GM19397 (cell line): ENCODE measurements around the gene BBOX1.
"Not testable (repeated sequence)": the region's sequence is repeated elsewhere in the genome, so short reads cannot be mapped to it uniquely, and the experiment has no call there.

Experiments
- ATAC-seq: cut with Tn5 transposase; IDR thresholded peaks from one replicate; pipeline ENCODE4 v1.9.1; 2021; ENCODE audit warnings: mild to moderate bottlenecking, moderate library complexity; ENCODE audit not compliant: unreplicated experiment

Gene BBOX1

DNA sequence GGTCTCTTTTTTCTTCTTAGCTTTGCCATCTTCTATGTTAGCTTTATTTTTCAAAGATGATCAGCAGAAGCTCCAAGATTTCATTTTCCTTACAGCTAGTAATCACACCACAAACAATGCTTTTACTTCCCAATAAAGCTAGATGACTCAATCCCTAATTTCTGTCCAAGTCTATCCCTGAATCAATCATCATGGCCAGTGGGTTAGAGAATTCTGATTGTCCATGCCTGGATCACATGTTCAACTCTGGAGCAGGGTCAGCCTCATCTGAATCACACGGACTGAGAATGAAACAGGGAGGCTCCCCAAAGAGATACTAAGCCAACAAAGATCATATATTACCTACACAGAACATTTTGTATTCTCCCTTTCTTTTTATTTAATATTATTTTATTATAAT, 79.6 kb downstream of the BBOX1 start:
- ATAC-seq = no peak

DNA sequence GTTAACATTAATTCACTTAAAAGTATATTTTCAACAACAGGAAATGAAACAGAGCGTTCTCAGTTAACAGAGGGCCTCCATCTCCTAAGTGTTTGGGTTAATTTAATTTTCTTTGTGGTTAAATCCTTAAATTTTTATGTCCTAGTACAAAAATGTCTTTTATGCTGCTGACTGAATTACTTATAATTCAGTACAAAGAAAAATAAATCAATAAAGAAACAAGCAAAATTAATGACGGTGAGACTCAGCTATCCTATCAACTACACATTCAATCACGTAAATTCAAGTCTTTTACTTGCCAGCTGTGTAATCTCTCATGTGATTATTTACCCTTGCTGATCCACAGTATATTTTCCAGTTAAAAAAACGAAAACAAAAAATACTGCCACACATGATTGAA, 81.4 kb downstream of the BBOX1 start:
- no peak for ATAC-seq

DNA sequence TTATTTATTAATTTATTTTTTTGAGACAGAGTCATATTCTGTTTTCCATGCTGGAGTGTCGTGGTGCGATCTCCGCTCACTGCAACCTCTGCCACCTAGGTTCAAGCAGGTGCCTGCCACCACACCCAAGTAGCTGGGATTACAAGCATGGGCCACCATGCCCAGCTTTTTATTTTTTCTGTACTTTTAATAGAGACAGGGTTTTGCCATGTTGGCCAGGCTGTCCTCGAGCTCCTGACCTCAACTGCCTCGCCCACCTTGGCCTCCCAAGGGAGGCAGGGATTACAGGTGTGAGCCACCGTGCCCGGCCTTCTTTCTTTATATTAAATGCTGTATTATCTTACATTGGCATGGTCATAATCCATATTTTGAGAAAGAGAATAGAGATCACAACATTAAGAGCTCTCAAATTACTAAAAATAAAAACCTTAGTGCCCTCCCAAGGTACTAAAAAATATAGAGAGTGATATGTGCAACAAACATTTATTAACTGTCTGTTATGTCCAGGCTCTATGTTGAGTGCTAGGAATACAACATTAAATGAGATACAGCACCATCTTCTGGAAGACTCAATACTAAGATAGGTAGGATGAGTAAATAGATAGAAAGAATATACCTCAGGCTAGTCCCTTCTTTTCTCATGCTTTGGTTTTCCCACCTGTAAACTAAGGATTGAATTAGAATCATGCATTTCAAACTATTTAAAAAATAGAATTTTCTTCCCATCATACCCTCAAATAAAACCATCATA, 84.1 kb downstream of the BBOX1 start:
- no peak for ATAC-seq

GRCh38 chr11:27129686-27130085, 89.1 kb downstream of the BBOX1 start:
- ATAC-seq = no peak

DNA sequence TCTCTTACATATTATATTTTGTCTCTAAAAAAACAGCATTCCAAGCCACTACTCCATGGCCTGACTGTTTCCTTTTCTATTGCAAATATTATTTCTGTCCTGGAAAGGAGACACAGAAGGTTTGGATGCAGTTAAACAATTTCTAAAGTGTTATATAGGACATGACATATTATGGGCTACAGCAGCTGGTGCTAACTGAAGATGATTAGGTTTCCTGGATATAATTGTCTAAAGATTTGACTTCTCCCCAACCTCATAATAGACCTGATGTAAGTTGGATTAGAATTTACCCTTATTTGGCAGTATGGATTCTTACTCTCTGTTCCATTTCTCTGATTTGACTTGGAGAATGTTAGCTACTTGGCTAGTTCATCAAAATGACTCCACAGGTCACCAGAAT, 90.2 kb downstream of the BBOX1 start:
- ATAC-seq = no peak

DNA sequence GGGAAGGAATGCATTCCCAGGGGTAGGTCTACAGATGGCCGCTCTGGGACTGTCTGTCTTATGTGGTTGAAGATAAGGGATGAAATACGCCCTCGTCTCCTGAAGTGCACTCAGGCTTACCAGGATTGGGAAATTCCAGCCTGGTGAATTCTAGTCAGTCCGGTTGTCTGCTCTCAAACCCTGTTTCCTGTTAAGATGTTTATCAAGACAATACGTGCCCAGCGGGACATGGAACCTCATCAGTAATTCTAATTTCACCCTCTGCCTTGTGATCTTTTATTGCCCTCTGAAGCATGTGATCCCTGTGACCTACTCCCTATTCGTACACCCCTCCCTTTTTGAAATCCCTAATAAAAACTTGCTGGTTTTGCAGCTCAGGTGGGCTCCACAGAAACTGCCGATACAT, 95.3 kb downstream of the BBOX1 start:
- ATAC-seq = not testable (repeated sequence)

- no peak for ATAC-seq
Measured at GRCh38 chr11:27138716-27139115, 98.1 kb downstream of the BBOX1 start.

DNA sequence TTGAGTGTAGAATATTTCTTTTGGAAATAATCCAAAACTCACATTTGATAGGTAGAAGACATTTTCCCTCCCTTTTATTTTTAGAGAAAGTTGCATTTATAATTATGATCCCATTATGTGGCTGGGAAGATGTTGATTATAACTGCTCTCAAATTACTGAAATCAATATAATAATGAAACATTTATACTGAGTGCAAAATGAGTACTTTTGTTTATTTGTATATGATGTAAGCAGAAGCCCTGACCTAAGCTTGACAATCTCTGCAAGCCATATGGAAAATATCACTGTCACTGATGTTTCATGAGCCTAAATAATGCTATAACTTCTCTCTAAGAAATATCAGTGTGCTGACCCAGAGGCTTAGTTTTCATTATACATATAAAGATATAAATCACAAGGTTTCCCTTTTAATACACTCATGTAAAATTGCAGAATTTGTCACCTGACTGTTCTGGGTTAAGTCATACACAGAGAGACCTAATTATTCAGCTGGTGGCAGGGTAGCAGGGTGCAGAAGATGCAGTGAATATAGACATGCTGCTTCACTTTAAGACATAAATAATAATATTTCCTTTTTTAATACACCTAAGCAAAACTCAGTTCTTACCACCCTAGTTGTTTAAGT, 99.2 kb downstream of the BBOX1 start:
- ATAC-seq = no peak

GRCh38 chr11:27141576-27141975, 101.0 kb downstream of the BBOX1 start:
- ATAC-seq = no peak

GRCh38 chr11:27147916-27148315, 107.3 kb downstream of the BBOX1 start:
- no peak for ATAC-seq

GRCh38 chr11:27148506-27148905, 107.9 kb downstream of the BBOX1 start:
- no peak for ATAC-seq

DNA sequence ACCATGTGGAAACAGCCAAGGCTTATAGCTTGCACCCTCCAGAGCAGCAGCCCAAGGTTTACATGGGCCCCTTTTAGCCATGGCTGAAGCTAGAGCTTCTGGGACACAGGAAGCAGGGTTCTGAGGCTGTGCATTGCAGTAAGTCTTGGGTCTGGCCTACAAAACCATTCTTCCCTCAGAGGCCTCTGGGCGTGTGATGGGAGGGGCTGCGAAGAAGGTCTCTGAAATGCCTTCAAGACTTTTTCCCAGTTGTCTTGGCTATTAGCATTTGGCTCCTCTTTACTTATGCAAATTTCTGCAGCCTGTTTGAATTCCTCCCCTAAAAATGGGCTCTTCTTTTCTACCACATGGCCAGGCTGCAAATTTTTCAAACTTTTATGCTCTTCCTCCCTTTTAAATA, 109.5 kb downstream of the BBOX1 start:
- ATAC-seq = no peak

GRCh38 chr11:27153136-27153535, 112.5 kb downstream of the BBOX1 start:
- no peak for ATAC-seq

GRCh38 chr11:27158456-27159334, 118.1 kb downstream of the BBOX1 start:
- no peak for ATAC-seq

GRCh38 chr11:27159335-27159679, 118.7 kb downstream of the BBOX1 start:
- ATAC-seq = no peak

DNA sequence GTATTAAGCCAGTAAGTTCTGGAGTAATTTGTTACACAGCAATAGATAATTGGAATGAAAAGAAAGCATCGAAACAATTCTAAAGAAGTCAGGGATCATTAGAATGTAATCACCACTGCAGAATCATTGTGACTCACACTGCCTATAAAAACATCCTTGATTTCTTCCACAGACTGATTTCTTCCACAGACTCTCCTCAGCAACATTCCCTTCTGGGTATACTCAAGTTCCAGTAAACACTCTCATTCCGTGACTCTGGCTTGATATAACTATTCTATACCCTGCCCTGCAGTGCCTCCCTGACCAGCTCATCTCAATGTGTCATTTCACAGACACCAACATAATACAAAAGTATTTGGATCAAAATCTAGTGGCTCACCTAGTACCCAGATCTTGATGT, 120.5 kb downstream of the BBOX1 start:
- no peak for ATAC-seq

- ATAC-seq = no peak
Measured at GRCh38 chr11:27162237-27162636, 121.6 kb downstream of the BBOX1 start.

DNA sequence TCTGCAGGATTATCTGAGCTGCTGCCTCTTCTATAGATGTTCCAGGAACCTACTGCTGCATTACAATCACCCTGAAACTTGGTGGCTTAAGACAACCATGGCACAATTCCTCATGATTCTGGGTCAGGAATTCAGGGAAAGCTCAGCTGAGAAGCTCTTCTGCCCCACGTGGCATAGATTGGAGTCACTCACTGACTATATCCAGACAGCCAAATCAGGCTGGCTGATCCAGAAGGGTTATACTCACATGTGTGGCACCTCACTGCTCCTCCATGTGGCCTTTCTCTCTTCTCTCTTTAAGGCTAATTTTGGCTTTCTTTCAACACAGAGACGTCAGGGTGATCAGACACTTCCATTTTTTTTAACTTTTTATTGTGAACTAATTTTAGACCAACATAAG, 125.5 kb downstream of the BBOX1 start:
- no peak for ATAC-seq

- no peak for ATAC-seq
Measured at GRCh38 chr11:27171376-27171958, 130.9 kb downstream of the BBOX1 start.

- no peak for ATAC-seq
Measured at GRCh38 chr11:27173545-27173944, 132.9 kb downstream of the BBOX1 start.

DNA sequence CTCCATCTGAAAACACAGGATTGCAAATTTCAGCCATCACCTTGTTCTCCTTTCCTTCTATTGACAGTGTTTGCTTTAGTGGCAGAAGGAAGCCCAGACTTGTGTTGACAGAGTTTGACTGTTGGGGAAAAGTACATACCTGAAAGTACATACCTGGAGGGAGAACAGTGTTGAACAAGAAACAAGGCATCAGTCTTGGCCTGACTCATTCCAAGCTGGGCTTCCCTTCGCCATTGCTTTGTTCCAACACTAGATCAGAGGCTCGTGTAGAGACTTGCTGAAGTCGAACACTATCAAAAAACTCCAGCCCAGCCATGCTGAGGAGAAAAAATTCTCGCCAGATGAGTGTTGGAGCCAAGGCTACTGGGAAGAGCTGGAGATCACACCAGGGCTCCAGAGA, 133.4 kb downstream of the BBOX1 start:
- ATAC-seq = no peak
